H1 (cell line): ENCODE results near the gene NEDD4L. TPM values are rescaled to one million over a fixed set of nuclear protein-coding genes. Genes with fewer than 3 reads are reported as not detected.
A peak's percentile ranks its signal among the peaks of the same experiment; 100 is the strongest.

ENCODE experiments used
- CTCF ChIA-PET: fragments of 300-600 bp; sonication (Branson Sonifier 250); formaldehyde crosslinking; loops from one replicate; lab custom pipeline; 2021; ENCODE audit not compliant: partially characterized antibody; lab: Charles Lee
- POLR2A ChIA-PET: fragments of 300-600 bp; sonication (Branson Sonifier 250); formaldehyde crosslinking; loops from one replicate; lab custom pipeline; 2021; ENCODE audit warnings: inconsistent platforms; ENCODE audit not compliant: partially characterized antibody; lab: Charles Lee
- DNase-seq, 2 experiments: peaks; one replicate each; pipeline versions ENCODE4 v3.0.0 to v3.0.0-alpha.2; 2010 to 2022; ENCODE audit warnings: low spot score in 2 of 2, low read depth in 1 of 2, mixed read lengths in 1 of 2
- FAIRE-seq: peaks from 2 replicates; lab custom pipeline; 2011; peaks lifted over from hg19 to GRCh38; lab: Jason Lieb, UNC
- H2AFZ ChIP-seq: 2 replicates; pipeline ENCODE4 v1.8.1; 2012; ENCODE audit warnings: low read length, inconsistent platforms
- H2AK5ac ChIP-seq: 2 replicates; pipeline ENCODE4 v1.6.1; 2013; ENCODE audit warnings: low read depth, low read length
- H2BK120ac ChIP-seq: replicated peaks from 2 replicates; pipeline ENCODE3; 2013; ENCODE audit warnings: low read depth, low read length, inconsistent platforms
- H2BK12ac ChIP-seq: 2 replicates; pipeline ENCODE4 v1.6.1; 2013; ENCODE audit warnings: low read depth, low read length
- H2BK15ac ChIP-seq: 2 replicates; pipeline ENCODE4 v1.6.1; 2013; ENCODE audit warnings: low read length
- H2BK20ac ChIP-seq: 2 replicates; pipeline ENCODE4 v1.6.1; 2013; ENCODE audit warnings: low read length
- H2BK5ac ChIP-seq: 2 replicates; pipeline ENCODE4 v1.6.1; 2013; ENCODE audit warnings: low read depth, low read length
- H3K14ac ChIP-seq: 2 replicates; pipeline ENCODE4 v1.6.1; 2013; ENCODE audit warnings: inconsistent platforms; ENCODE audit not compliant: insufficient read length
- H3K18ac ChIP-seq: 2 replicates; pipeline ENCODE4 v1.6.1; 2013; ENCODE audit warnings: low read length; ENCODE audit errors: extremely low read depth
- H3K23ac ChIP-seq: 2 replicates; pipeline ENCODE4 v1.6.1; 2013; ENCODE audit warnings: inconsistent platforms; ENCODE audit not compliant: insufficient read length
- H3K23me2 ChIP-seq: 2 replicates; pipeline ENCODE4 v1.6.1; 2013; ENCODE audit warnings: low read depth, low read length
- H3K27ac ChIP-seq: 2 replicates; pipeline ENCODE4 v1.6.1; 2011; ENCODE audit warnings: low read depth, low read length, inconsistent platforms
- H3K27me3 ChIP-seq, 4 experiments: replicated peaks in 1 of 4; 1 replicate in 1 of 4; 2 replicates in 3 of 4; pipeline versions ENCODE4 v1.6.1 to v1.8.1; 2011 to 2013; ENCODE audit warnings: low read length in 3 of 4, mild to moderate bottlenecking in 3 of 4, inconsistent platforms in 2 of 4, mixed read lengths in 2 of 4, moderate library complexity in 1 of 4; ENCODE audit not compliant: control insufficient read depth in 3 of 4, insufficient read depth in 3 of 4; ENCODE audit errors: extremely low read depth in 1 of 4
- H3K36me3 ChIP-seq, 4 experiments: 2 replicates each; pipeline versions ENCODE4 v1.6.1 to v1.8.1; 2011 to 2013; ENCODE audit warnings: mild to moderate bottlenecking in 4 of 4, low read length in 3 of 4, moderate library complexity in 2 of 4, control low read depth in 1 of 4, inconsistent platforms in 1 of 4; ENCODE audit not compliant: insufficient read depth in 4 of 4, control insufficient read depth in 2 of 4
- H3K4ac ChIP-seq: replicated peaks from 2 replicates; pipeline ENCODE3; 2013; ENCODE audit warnings: low read length, low read depth, mixed read lengths, inconsistent platforms; ENCODE audit not compliant: insufficient read length
- H3K4me1 ChIP-seq, 4 experiments: replicated peaks in 1 of 4; 1 replicate in 1 of 4; 2 replicates in 3 of 4; pipeline versions ENCODE4 v1.6.1 to v1.8.1; 2011 to 2013; ENCODE audit warnings: low read length in 3 of 4, inconsistent platforms in 2 of 4, mixed read lengths in 1 of 4; ENCODE audit not compliant: insufficient read depth in 4 of 4, control insufficient read depth in 3 of 4
- H3K4me2 ChIP-seq, 2 experiments: 2 replicates each; pipeline versions ENCODE4 v1.6.1 to v1.8.1; 2011 to 2013; ENCODE audit warnings: low read depth in 2 of 2, low read length in 2 of 2, control low read depth in 1 of 2, inconsistent platforms in 1 of 2, mild to moderate bottlenecking in 1 of 2; ENCODE audit not compliant: insufficient read depth in 1 of 2
- H3K4me3 ChIP-seq, 4 experiments: fragments of 200-600, 300-600 bp in 1 of 4; sonication (generic), shearing (Covaris generic), sonication (Bioruptor Twin) in 1 of 4; 2 replicates each; pipeline versions ENCODE4 v1.5.1 to v1.8.1; 2011 to 2016; ENCODE audit warnings: low read length in 4 of 4, low read depth in 3 of 4, control low read depth in 2 of 4, inconsistent platforms in 2 of 4, mild to moderate bottlenecking in 2 of 4, mixed read lengths in 1 of 4, moderate library complexity in 1 of 4; ENCODE audit not compliant: insufficient read depth in 2 of 4; ENCODE audit errors: extremely low read depth in 1 of 4
- H3K56ac ChIP-seq: replicated peaks from 2 replicates; pipeline ENCODE3; 2013; ENCODE audit warnings: low read depth, mild to moderate bottlenecking, mixed read lengths, low read length, inconsistent platforms; ENCODE audit not compliant: insufficient read length
- H3K79me1 ChIP-seq: 2 replicates; pipeline ENCODE4 v1.6.1; 2013; ENCODE audit warnings: low read depth, low read length, control low read depth
- H3K79me2 ChIP-seq, 2 experiments: 2 replicates each; pipeline versions ENCODE4 v1.6.1 to v1.8.1; 2012 to 2013; ENCODE audit warnings: low read length in 2 of 2, mild to moderate bottlenecking in 2 of 2, inconsistent platforms in 1 of 2; ENCODE audit not compliant: insufficient read depth in 2 of 2, control insufficient read depth in 1 of 2
- H3K9ac ChIP-seq, 4 experiments: replicated peaks in 1 of 4; 1 replicate in 1 of 4; 2 replicates in 3 of 4; pipeline versions ENCODE4 v1.6.1 to v1.8.1; 2011 to 2013; ENCODE audit warnings: low read depth in 3 of 4, low read length in 3 of 4, control low read depth in 2 of 4, mild to moderate bottlenecking in 2 of 4, moderate library complexity in 2 of 4, inconsistent platforms in 1 of 4; ENCODE audit errors: extremely low read depth in 1 of 4
- H3K9me3 ChIP-seq, 2 experiments: 2 replicates each; pipeline versions ENCODE4 v1.6.1 to v1.8.1; 2012 to 2013; ENCODE audit warnings: mild to moderate bottlenecking in 2 of 2, moderate library complexity in 2 of 2, control low read depth in 1 of 2, inconsistent platforms in 1 of 2, low read depth in 1 of 2, low read length in 1 of 2, mixed read lengths in 1 of 2; ENCODE audit not compliant: insufficient read depth in 2 of 2
- H4K20me1 ChIP-seq, 2 experiments: replicated peaks in 1 of 2; 2 replicates each; pipeline versions ENCODE3 to v1.8.1; 2011 to 2013; ENCODE audit warnings: inconsistent platforms in 2 of 2, low read length in 2 of 2, mild to moderate bottlenecking in 1 of 2; ENCODE audit not compliant: insufficient read depth in 2 of 2, control insufficient read depth in 1 of 2
- H4K5ac ChIP-seq: 2 replicates; pipeline ENCODE4 v1.6.1; 2013; ENCODE audit warnings: low read length, low read depth, mixed read lengths, inconsistent platforms; ENCODE audit not compliant: insufficient read length
- H4K8ac ChIP-seq: 2 replicates; pipeline ENCODE4 v1.8.0; 2013; ENCODE audit warnings: mild to moderate bottlenecking, moderate library complexity, low read length, inconsistent platforms; ENCODE audit not compliant: insufficient read depth; ENCODE audit errors: extremely low read depth
- H4K91ac ChIP-seq: replicated peaks from 2 replicates; pipeline ENCODE3; 2013; ENCODE audit warnings: low read length, mixed read lengths, inconsistent platforms; ENCODE audit not compliant: insufficient read length
- BCL11A ChIP-seq, 2 experiments: IDR thresholded peaks; one replicate each; pipeline ENCODE4 v1.6.1; 2011; ENCODE audit warnings: low read depth in 2 of 2, low read length in 2 of 2, mild to moderate bottlenecking in 2 of 2
- KDM1A ChIP-seq: fragments of 200-600, 300-600 bp; sonication (generic); IDR thresholded peaks from 2 replicates; pipeline ENCODE4 v1.7.1; 2016; ENCODE audit warnings: mild to moderate bottlenecking, low read length, borderline replicate concordance
- RFX5 ChIP-seq: IDR thresholded peaks from 2 replicates; pipeline ENCODE4 v1.6.1; 2011; ENCODE audit warnings: low read depth, low read length, improper control_type of control experiment, borderline replicate concordance
- SP4 ChIP-seq: IDR thresholded peaks from 2 replicates; pipeline ENCODE4 v1.6.1; 2012; ENCODE audit warnings: low read length, inconsistent platforms
- SUZ12 ChIP-seq: fragments of 200-600 bp; sonication (generic); IDR thresholded peaks from 2 replicates; pipeline ENCODE4 v1.6.1; 2012; ENCODE audit warnings: mild to moderate bottlenecking, inconsistent platforms, low read length, moderate library complexity, mixed read lengths
- USF2 ChIP-seq: IDR thresholded peaks from 2 replicates; pipeline ENCODE4 v1.6.1; 2011; ENCODE audit warnings: low read length, improper control_type of control experiment
- WGBS, 2 experiments: shearing (Covaris generic) in 1 of 2; methylation state at CpG; one replicate each; pipeline versions ENCODE4 v1.1.6 to v1.1.7; 2013 to 2015; ENCODE audit warnings: low lambda C conversion rate in 2 of 2, mixed read lengths in 2 of 2, inconsistent platforms in 1 of 2, low coverage in 1 of 2, missing lambda C conversion rate in 1 of 2; ENCODE audit not compliant: insufficient replicate concordance in 2 of 2, insufficient coverage in 1 of 2, insufficient read length in 1 of 2; ENCODE audit errors: extremely low coverage in 1 of 2, missing lambda C conversion rate in 1 of 2; 5-methylcytosine and 5-hydroxymethylcytosine counted together
- polyA plus RNA-seq, 7 experiments: library from polyadenylated mRNA; depleted of rRNA in 3 of 7; stranded (reverse) in 5 of 7; unstranded in 2 of 7; fragments of >200 nt in 5 of 7; fragments of 200-250 nt in 2 of 7; gene quantifications; 1 replicate in 5 of 7; 2 replicates in 1 of 7; 4 replicates in 1 of 7; pipeline versions ENCODE4 v1.2.1 to v1.2.3, GENCODE V29; 2011 to 2013; ENCODE audit warnings: missing spikeins in 2 of 7, mixed read lengths in 2 of 7
- total RNA-seq: library from RNA; stranded (reverse); fragmentation: NEBNext Ultra II Directional; extraction: Animal tissue kit (Norgen Biotek cat#: 25700); gene quantifications from 2 replicates; pipeline ENCODE4 v1.2.1, GENCODE V29; 2021
- TF ChIP-seq, protein P1 (sequence below): IDR thresholded peaks from 2 replicates; pipeline ENCODE4 v1.6.1; 2012; ENCODE audit warnings: inconsistent platforms

The NEDD4L gene
- total and polyA plus RNA-seq, 2 of the 8 experiments (the other 6 are each of a cell fraction or from before 2014, with no cell fraction given) = 37.3 to 69.8 TPM

DNA sequence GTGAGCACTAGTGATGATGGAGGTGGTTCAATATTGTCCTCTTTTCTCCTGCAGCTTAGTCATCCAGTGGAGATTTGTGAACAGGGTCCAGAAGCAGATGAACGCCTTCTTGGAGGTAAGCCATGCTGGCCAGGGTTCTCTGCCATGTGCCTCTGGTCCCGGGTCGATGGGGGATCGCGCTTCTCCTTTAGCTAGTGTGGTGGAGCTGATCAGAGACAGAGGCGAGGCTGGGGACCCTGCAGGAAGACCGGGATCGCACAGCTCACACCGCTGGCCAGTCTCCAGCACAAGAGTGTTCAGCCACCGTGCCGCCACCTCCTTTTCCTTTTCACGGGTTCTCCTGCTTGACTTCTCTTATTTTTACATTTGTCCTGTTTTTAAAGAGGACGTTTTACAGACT, 341.4 kb downstream of the NEDD4L start:
- Histone ChIP-seq H3K4me3 (no peak overlapping the region), H2AFZ (no peak overlapping the region), H3K27me3 (no peaks in the 10 kb centered on the region), H3K36me3 (peaks cover 8 to 57% (median 25%) of the 10 kb centered on the region in 4 experiments), H4K5ac (no peak overlapping the region), H4K91ac (no peak overlapping the region), H3K18ac (no peak overlapping the region), H3K14ac (no peak overlapping the region), H3K23me2 (no peaks in the 10 kb centered on the region), H3K79me2 (no peaks in the 10 kb centered on the region), H3K4ac (no peak overlapping the region), H3K9ac (no peak overlapping the region), H2BK12ac (no peak overlapping the region), H3K4me2 (no peak overlapping the region), H4K8ac (no peak overlapping the region), H2AK5ac (no peak overlapping the region), H3K9me3 (no peaks in the 10 kb centered on the region), H3K27ac (no peak overlapping the region), H3K23ac (no peak overlapping the region), H2BK20ac (no peak overlapping the region), H2BK120ac (no peak overlapping the region), H4K20me1 (no peaks in the 10 kb centered on the region), H2BK5ac (no peak overlapping the region), H3K4me1 (no peaks in the 10 kb centered on the region), H3K79me1 (no peaks in the 10 kb centered on the region; the same call in 1 of the 2 replicates), H3K56ac (no peak overlapping the region), H2BK15ac (no peak overlapping the region)
- POLR2A ChIA-PET = no interaction called here
- FAIRE-seq = no peak
- DNase-seq = peak in 1 of 2 experiments; percentile 38
- CTCF ChIA-PET = interaction anchor here (2.8 kb wide), 1 partner anchor 111 kb away, joined by 8 read pairs; no protein-coding TSS in a partner anchor
- no peak for TF ChIP-seq USF2
- TF ChIP-seq, protein P1, sequence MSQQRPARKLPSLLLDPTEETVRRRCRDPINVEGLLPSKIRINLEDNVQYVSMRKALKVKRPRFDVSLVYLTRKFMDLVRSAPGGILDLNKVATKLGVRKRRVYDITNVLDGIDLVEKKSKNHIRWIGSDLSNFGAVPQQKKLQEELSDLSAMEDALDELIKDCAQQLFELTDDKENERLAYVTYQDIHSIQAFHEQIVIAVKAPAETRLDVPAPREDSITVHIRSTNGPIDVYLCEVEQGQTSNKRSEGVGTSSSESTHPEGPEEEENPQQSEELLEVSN = no peak
- no peak for TF ChIP-seq RFX5
- no peak for TF ChIP-seq SP4
- no peak for TF ChIP-seq SUZ12
- no peak for TF ChIP-seq KDM1A
- no peak for TF ChIP-seq BCL11A (IDR thresholded peaks at IDR 0.05; ENCODE audit: low read depth in 2 of 2, low read length in 2 of 2)
- 95% methylated on average over 13 of the region's 13 CpGs; no CpG with 5 or more reads in 1 of the 2 experiments for WGBS, 2 experiments
